Stomach (tissue), 4 donors: ENCODE results near the gene MCRIP2.

Source experiments
- CTCF ChIP-seq, 7 experiments: fragments of 450-650 bp in 4 of 7; fragments of 200-600 bp in 3 of 7; sonication (generic) in 3 of 7; IDR thresholded peaks; one replicate each; pipeline ENCODE4 v1.5.1; 2016 to 2019; ENCODE audit warnings: antibody characterized with exemption in 7 of 7, control low read depth in 2 of 7, mild to moderate bottlenecking in 1 of 7
- EP300 ChIP-seq: sonication (generic); formaldehyde crosslinking; IDR thresholded peaks from one replicate; pipeline ENCODE4 v1.6.1; 2017; ENCODE audit warnings: antibody characterized with exemption
- POLR2A ChIP-seq, 4 donors: fragments of 450-650 bp; IDR thresholded peaks; one replicate each; pipeline ENCODE4 v1.6.1; 2016; ENCODE audit warnings: antibody characterized with exemption in 4 of 4, control low read depth in 2 of 4, mild to moderate bottlenecking in 1 of 4, moderate library complexity in 1 of 4
- POLR2AphosphoS5 ChIP-seq, 3 donors: sonication (generic); formaldehyde crosslinking; IDR thresholded peaks; one replicate each; pipeline ENCODE4 v1.6.1; 2016; ENCODE audit warnings: antibody characterized with exemption in 3 of 3

- TF ChIP-seq CTCF (IDR thresholded peaks at IDR 0.05) (no peak), POLR2A (IDR thresholded peaks at IDR 0.05) (no peak), POLR2AphosphoS5 (IDR thresholded peaks at IDR 0.05) (no peak), EP300 (no peak)
Observed at GRCh38 chr16:624526-625070, 17.0 kb upstream of the MCRIP2 start.
